Measurements from ENCODE around the gene SRCAP.

Gene SRCAP

GRCh38 chr16:30711712-30712111 is 12.7 kb downstream of the SRCAP start:
- no peak overlapping the region for H2BK15ac ChIP-seq (replicated peaks; ENCODE audit: low read depth)
- no peaks in the 10 kb centered on the region for H3K4me1 ChIP-seq (ENCODE audit: control insufficient read depth, low read depth, low read length)
- peaks cover 2% of the 10 kb centered on the region for H3K79me2 ChIP-seq (ENCODE audit: control insufficient read depth, insufficient read depth, low read length)
- peaks cover 5% of the 10 kb centered on the region for H3K79me1 ChIP-seq (ENCODE audit: low read length)
- H2BK5ac ChIP-seq (ENCODE audit: low read length), result no peak overlapping the region
- peaks cover 50% of the 10 kb centered on the region for H3K36me3 ChIP-seq (ENCODE audit: control insufficient read depth, insufficient read depth, low read length)
- H3K4me2 ChIP-seq (ENCODE audit: low read length), result no peak overlapping the region
- H3K56ac ChIP-seq (ENCODE audit: low read length), result no peak overlapping the region
- no peak overlapping the region for H3K23ac ChIP-seq (ENCODE audit: low read length)
- no peak overlapping the region for H4K5ac ChIP-seq (ENCODE audit: low read length)
- H3K9ac ChIP-seq (ENCODE audit: low read length), result no peak overlapping the region
- H4K8ac ChIP-seq (ENCODE audit: low read depth, low read length), result no peak overlapping the region
- H3K27me3 ChIP-seq (ENCODE audit: insufficient read depth, low read length, poor library complexity), result no peaks in the 10 kb centered on the region
- WGBS (ENCODE audit: extremely low coverage, insufficient coverage, low lambda C conversion rate), result no CpG with 5 or more reads among the region's 1 CpG
- H3K18ac ChIP-seq (ENCODE audit: low read length), result no peak overlapping the region
- H3K4ac ChIP-seq (ENCODE audit: low read depth, low read length), result no peak overlapping the region
- no peak overlapping the region for H3K4me3 ChIP-seq (ENCODE audit: low read length)
- no peak for DNase-seq
- H3K27ac ChIP-seq (ENCODE audit: low read depth, low read length), result no peak overlapping the region
- no peak overlapping the region for H2BK120ac ChIP-seq (ENCODE audit: low read depth, low read length)
- no peak overlapping the region for H2AK5ac ChIP-seq (ENCODE audit: low read length)

- Histone ChIP-seq H3K27me3 (ENCODE audit: insufficient read depth, low read length, poor library complexity) (no peaks in the 10 kb centered on the region), H4K5ac (ENCODE audit: low read length) (no peak overlapping the region), H2BK15ac (replicated peaks; ENCODE audit: low read depth) (no peak overlapping the region), H3K79me1 (ENCODE audit: low read length) (peaks cover 1% of the 10 kb centered on the region), H3K23ac (ENCODE audit: low read length) (no peak overlapping the region), H3K36me3 (ENCODE audit: control insufficient read depth, insufficient read depth, low read length) (peaks cover 39% of the 10 kb centered on the region), H2BK120ac (ENCODE audit: low read depth, low read length) (no peak overlapping the region), H3K79me2 (ENCODE audit: control insufficient read depth, insufficient read depth, low read length) (peaks cover 2% of the 10 kb centered on the region), H3K18ac (ENCODE audit: low read length) (no peak overlapping the region), H3K56ac (ENCODE audit: low read length) (no peak overlapping the region), H4K8ac (ENCODE audit: low read depth, low read length) (no peak overlapping the region), H3K4ac (ENCODE audit: low read depth, low read length) (no peak overlapping the region), H3K4me3 (ENCODE audit: low read length) (no peak overlapping the region), H2BK5ac (ENCODE audit: low read length) (no peak overlapping the region), H2AK5ac (ENCODE audit: low read length) (no peak overlapping the region), H3K4me2 (ENCODE audit: low read length) (no peak overlapping the region), H3K27ac (ENCODE audit: low read depth, low read length) (no peak overlapping the region), H3K4me1 (ENCODE audit: control insufficient read depth, low read depth, low read length) (no peaks in the 10 kb centered on the region), H3K9ac (ENCODE audit: low read length) (no peak overlapping the region)
- no CpG with 5 or more reads among the region's 17 CpGs for WGBS (ENCODE audit: extremely low coverage, insufficient coverage, low lambda C conversion rate)
- DNase-seq, result no peak
These were observed 16.9 kb downstream of the SRCAP start for GRCh38 chr16:30715750-30716445.

GRCh38 chr16:30720086-30720485 is 21.1 kb downstream of the SRCAP start:
- no peak for DNase-seq
- no peak overlapping the region for H2AK5ac ChIP-seq (ENCODE audit: low read length)
- no peak overlapping the region for H3K4ac ChIP-seq (ENCODE audit: low read depth, low read length)
- H3K4me1 ChIP-seq (ENCODE audit: control insufficient read depth, low read depth, low read length), result no peaks in the 10 kb centered on the region
- H3K4me2 ChIP-seq (ENCODE audit: low read length), result no peak overlapping the region
- H4K8ac ChIP-seq (ENCODE audit: low read depth, low read length), result no peak overlapping the region
- no peak overlapping the region for H2BK120ac ChIP-seq (ENCODE audit: low read depth, low read length)
- no peak overlapping the region for H4K5ac ChIP-seq (ENCODE audit: low read length)
- no peak overlapping the region for H2BK15ac ChIP-seq (replicated peaks; ENCODE audit: low read depth)
- no CpG with 5 or more reads among the region's 11 CpGs for WGBS (ENCODE audit: extremely low coverage, insufficient coverage, low lambda C conversion rate)
- H3K27ac ChIP-seq (ENCODE audit: low read depth, low read length), result no peak overlapping the region
- peaks cover 3% of the 10 kb centered on the region for H3K79me1 ChIP-seq (ENCODE audit: low read length)
- H3K23ac ChIP-seq (ENCODE audit: low read length), result no peak overlapping the region
- H3K36me3 ChIP-seq (ENCODE audit: control insufficient read depth, insufficient read depth, low read length), result peaks cover 43% of the 10 kb centered on the region
- H3K9ac ChIP-seq (ENCODE audit: low read length), result no peak overlapping the region
- peaks cover 2% of the 10 kb centered on the region for H3K79me2 ChIP-seq (ENCODE audit: control insufficient read depth, insufficient read depth, low read length)
- no peak overlapping the region for H2BK5ac ChIP-seq (ENCODE audit: low read length)
- no peak overlapping the region for H3K4me3 ChIP-seq (ENCODE audit: low read length)
- no peaks in the 10 kb centered on the region for H3K27me3 ChIP-seq (ENCODE audit: insufficient read depth, low read length, poor library complexity)
- H3K18ac ChIP-seq (ENCODE audit: low read length), result no peak overlapping the region
- H3K56ac ChIP-seq (ENCODE audit: low read length), result no peak overlapping the region

GRCh38 chr16:30720694-30721093 is 21.7 kb downstream of the SRCAP start:
- Histone ChIP-seq H3K56ac (ENCODE audit: low read length) (no peak overlapping the region), H2BK120ac (ENCODE audit: low read depth, low read length) (no peak overlapping the region), H3K4me1 (ENCODE audit: control insufficient read depth, low read depth, low read length) (no peaks in the 10 kb centered on the region), H3K9ac (ENCODE audit: low read length) (no peak overlapping the region), H3K4me3 (ENCODE audit: low read length) (no peak overlapping the region), H3K4me2 (ENCODE audit: low read length) (no peak overlapping the region), H3K36me3 (ENCODE audit: control insufficient read depth, insufficient read depth, low read length) (peaks cover 42% of the 10 kb centered on the region), H3K23ac (ENCODE audit: low read length) (no peak overlapping the region), H2BK15ac (replicated peaks; ENCODE audit: low read depth) (no peak overlapping the region), H4K5ac (ENCODE audit: low read length) (no peak overlapping the region), H3K4ac (ENCODE audit: low read depth, low read length) (no peak overlapping the region), H4K8ac (ENCODE audit: low read depth, low read length) (no peak overlapping the region), H3K79me1 (ENCODE audit: low read length) (peaks cover 3% of the 10 kb centered on the region), H3K79me2 (ENCODE audit: control insufficient read depth, insufficient read depth, low read length) (peaks cover under 1% of the 10 kb centered on the region), H3K27me3 (ENCODE audit: insufficient read depth, low read length, poor library complexity) (no peaks in the 10 kb centered on the region), H2AK5ac (ENCODE audit: low read length) (no peak overlapping the region), H3K27ac (ENCODE audit: low read depth, low read length) (no peak overlapping the region), H3K18ac (ENCODE audit: low read length) (no peak overlapping the region), H2BK5ac (ENCODE audit: low read length) (no peak overlapping the region)
- WGBS (ENCODE audit: extremely low coverage, insufficient coverage, low lambda C conversion rate), result no CpG with 5 or more reads among the region's 9 CpGs
- no peak for DNase-seq

- Histone ChIP-seq H2BK15ac (replicated peaks; ENCODE audit: low read depth) (no peak overlapping the region), H2AK5ac (ENCODE audit: low read length) (no peak overlapping the region), H2BK5ac (ENCODE audit: low read length) (no peak overlapping the region), H3K56ac (ENCODE audit: low read length) (no peak overlapping the region), H3K4me2 (ENCODE audit: low read length) (no peak overlapping the region), H3K79me2 (ENCODE audit: control insufficient read depth, insufficient read depth, low read length) (no peaks in the 10 kb centered on the region), H4K5ac (ENCODE audit: low read length) (no peak overlapping the region), H3K4me3 (ENCODE audit: low read length) (no peak overlapping the region), H3K27me3 (ENCODE audit: insufficient read depth, low read length, poor library complexity) (no peaks in the 10 kb centered on the region), H3K9ac (ENCODE audit: low read length) (no peak overlapping the region), H3K4me1 (ENCODE audit: control insufficient read depth, low read depth, low read length) (no peaks in the 10 kb centered on the region), H3K79me1 (ENCODE audit: low read length) (peaks cover 2% of the 10 kb centered on the region), H3K23ac (ENCODE audit: low read length) (no peak overlapping the region), H3K27ac (ENCODE audit: low read depth, low read length) (no peak overlapping the region), H2BK120ac (ENCODE audit: low read depth, low read length) (no peak overlapping the region), H4K8ac (ENCODE audit: low read depth, low read length) (no peak overlapping the region), H3K18ac (ENCODE audit: low read length) (no peak overlapping the region), H3K4ac (ENCODE audit: low read depth, low read length) (no peak overlapping the region), H3K36me3 (ENCODE audit: control insufficient read depth, insufficient read depth, low read length) (peaks cover 37% of the 10 kb centered on the region)
- no peak for DNase-seq
- no CpG with 5 or more reads among the region's 8 CpGs for WGBS (ENCODE audit: extremely low coverage, insufficient coverage, low lambda C conversion rate)
These were observed 22.2 kb downstream of the SRCAP start for GRCh38 chr16:30721167-30721566.

- Histone ChIP-seq H3K27me3 (ENCODE audit: insufficient read depth, low read length, poor library complexity) (no peaks in the 10 kb centered on the region), H2BK5ac (ENCODE audit: low read length) (no peak overlapping the region), H2BK15ac (replicated peaks; ENCODE audit: low read depth) (no peak overlapping the region), H3K56ac (ENCODE audit: low read length) (no peak overlapping the region), H3K36me3 (ENCODE audit: control insufficient read depth, insufficient read depth, low read length) (peaks cover 36% of the 10 kb centered on the region), H3K79me2 (ENCODE audit: control insufficient read depth, insufficient read depth, low read length) (no peaks in the 10 kb centered on the region), H3K9ac (ENCODE audit: low read length) (no peak overlapping the region), H3K4me1 (ENCODE audit: control insufficient read depth, low read depth, low read length) (no peaks in the 10 kb centered on the region), H3K18ac (ENCODE audit: low read length) (no peak overlapping the region), H2BK120ac (ENCODE audit: low read depth, low read length) (no peak overlapping the region), H4K8ac (ENCODE audit: low read depth, low read length) (no peak overlapping the region), H3K23ac (ENCODE audit: low read length) (no peak overlapping the region), H2AK5ac (ENCODE audit: low read length) (no peak overlapping the region), H3K4me2 (ENCODE audit: low read length) (no peak overlapping the region), H3K4me3 (ENCODE audit: low read length) (no peak overlapping the region), H3K79me1 (ENCODE audit: low read length) (peaks cover 2% of the 10 kb centered on the region), H3K27ac (ENCODE audit: low read depth, low read length) (no peak overlapping the region), H4K5ac (ENCODE audit: low read length) (no peak overlapping the region), H3K4ac (ENCODE audit: low read depth, low read length) (no peak overlapping the region)
- DNase-seq, result no peak
- WGBS (ENCODE audit: extremely low coverage, insufficient coverage, low lambda C conversion rate), result no CpG with 5 or more reads among the region's 1 CpG
These were observed 22.6 kb downstream of the SRCAP start for GRCh38 chr16:30721606-30722005.

All from mesendoderm (in vitro differentiated cells).